Renal cortex interstitium (tissue), 11 donors: ENCODE data around the gene ISCA1. TPM values are rescaled to one million over a fixed set of nuclear protein-coding genes. Genes with fewer than 3 reads are reported as not detected.
A peak's percentile ranks its signal among the peaks of the same experiment; 100 is the strongest.
"Not testable (repeated sequence)": the region's sequence is repeated elsewhere in the genome, so short reads cannot be mapped to it uniquely, and the experiment has no call there.

Experiments
- DNase-seq, 11 donors: peaks; one replicate each; pipeline ENCODE4 v3.0.0-alpha.2; 2013; ENCODE audit warnings: low read depth in 9 of 11, low spot score in 4 of 11; ENCODE audit errors: extremely low read depth in 1 of 11
- polyA plus RNA-seq, 3 donors: library from polyadenylated mRNA; unstranded; fragments of 120-200 nt; gene quantifications; one replicate each; pipeline ENCODE4 v1.2.1, GENCODE V29; 2013; ENCODE audit not compliant: insufficient read length in 3 of 3

Gene ISCA1
- polyA plus RNA-seq, 3 donors: 51.0 to 61.6 (median 56.3) TPM

GRCh38 chr9:86301686-86302085, 19.3 kb upstream of the ISCA1 start:
- no peak for DNase-seq

GRCh38 chr9:86300701-86301100, 18.4 kb upstream of the ISCA1 start:
- DNase-seq: no peak

GRCh38 chr9:86298873-86299272, 16.5 kb upstream of the ISCA1 start:
- no peak for DNase-seq

DNA sequence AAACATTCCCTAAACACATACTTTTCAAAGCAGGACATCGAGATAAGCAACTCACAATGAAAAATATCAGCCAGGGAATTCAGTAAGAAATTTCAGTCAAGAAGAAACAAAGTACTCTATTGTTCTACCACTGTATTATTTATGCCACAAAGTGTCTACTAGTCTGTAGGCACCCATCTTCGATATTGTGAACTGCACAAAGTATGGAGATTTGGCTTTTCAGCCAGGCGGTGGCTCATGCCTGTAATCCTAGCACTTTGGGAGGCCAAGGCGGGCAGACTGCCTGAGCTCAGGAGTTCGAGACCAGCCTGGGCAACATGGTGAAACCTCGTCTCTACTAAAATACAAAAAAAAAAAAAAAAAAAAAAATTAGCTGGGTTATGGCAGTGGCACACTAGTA, 8.0 kb upstream of the ISCA1 start:
- DNase-seq: not testable (repeated sequence)

DNA sequence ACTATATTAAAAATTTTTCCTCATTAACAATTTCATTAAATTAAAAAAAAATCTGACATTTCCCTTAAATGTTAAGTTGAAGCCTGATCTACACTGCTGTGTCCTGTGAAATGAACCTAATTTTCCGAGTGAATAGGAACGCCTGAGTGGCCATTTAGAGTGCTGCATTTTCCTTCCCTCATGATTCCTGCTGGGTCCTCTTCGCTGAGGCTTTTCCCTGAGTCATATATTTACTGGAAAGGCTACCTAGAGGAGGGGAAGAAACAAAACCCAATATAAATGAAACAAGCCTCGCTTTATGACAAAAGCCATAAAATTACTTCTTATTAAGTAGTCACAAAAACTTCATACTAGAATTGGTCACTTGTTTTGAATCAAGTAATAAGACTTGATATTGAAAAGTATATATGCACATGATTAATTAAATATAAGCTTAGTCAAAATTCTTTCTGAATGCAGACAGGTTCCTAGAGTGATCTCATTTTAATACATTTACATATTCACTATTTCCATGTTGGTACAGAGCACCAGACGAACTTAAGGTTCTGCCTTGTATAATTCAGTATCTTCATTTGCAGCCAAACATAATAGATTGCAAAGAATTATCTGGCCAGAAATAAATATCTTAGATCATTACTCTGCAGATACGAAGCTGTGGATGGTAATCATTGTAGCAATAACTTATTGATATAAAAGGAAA, 6.3 kb upstream of the ISCA1 start:
- no peak for DNase-seq

DNA sequence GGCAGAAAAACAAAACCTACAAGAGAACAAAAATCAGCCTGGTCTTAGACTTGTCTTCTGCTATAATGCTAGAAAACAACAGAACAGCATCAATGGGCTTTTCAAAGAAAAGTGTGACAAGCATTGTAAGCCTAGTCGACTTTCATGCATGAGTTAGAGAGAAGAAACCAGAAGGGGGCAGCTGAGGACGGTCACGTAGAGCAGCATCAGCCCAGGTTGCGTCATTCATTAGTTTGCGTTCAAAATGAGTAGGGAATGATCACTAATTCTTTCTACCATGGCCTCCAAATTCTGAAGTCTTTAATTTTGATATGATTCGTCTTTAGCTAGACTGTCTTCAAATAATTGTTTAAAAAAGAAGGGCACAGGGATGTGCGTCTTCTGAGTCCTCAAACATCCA, 4.7 kb upstream of the ISCA1 start:
- DNase-seq: peak in 2 of 11 donors; percentile 13 to 22

- DNase-seq: no peak
These were observed 3.9 kb upstream of the ISCA1 start for GRCh38 chr9:86286278-86286677.

DNA sequence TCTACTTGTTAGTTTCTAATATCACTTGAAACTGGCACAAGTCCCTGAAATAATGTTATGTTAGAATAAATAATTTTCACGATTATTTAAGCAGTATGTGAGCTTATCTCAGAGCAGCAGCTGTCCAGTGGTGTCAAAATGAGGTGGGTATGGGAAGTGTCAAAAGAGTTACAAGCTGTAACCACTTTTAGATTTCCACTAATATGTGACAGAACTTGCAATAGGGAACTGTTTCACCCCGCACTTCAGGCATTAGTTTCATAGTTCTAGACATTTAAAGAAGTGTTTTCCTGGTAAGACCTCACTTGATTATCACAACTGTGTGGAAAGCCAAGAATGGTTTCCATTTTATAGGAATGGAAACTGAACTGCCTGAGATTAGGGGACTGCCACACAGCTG, 2.9 kb upstream of the ISCA1 start:
- DNase-seq: no peak

DNA sequence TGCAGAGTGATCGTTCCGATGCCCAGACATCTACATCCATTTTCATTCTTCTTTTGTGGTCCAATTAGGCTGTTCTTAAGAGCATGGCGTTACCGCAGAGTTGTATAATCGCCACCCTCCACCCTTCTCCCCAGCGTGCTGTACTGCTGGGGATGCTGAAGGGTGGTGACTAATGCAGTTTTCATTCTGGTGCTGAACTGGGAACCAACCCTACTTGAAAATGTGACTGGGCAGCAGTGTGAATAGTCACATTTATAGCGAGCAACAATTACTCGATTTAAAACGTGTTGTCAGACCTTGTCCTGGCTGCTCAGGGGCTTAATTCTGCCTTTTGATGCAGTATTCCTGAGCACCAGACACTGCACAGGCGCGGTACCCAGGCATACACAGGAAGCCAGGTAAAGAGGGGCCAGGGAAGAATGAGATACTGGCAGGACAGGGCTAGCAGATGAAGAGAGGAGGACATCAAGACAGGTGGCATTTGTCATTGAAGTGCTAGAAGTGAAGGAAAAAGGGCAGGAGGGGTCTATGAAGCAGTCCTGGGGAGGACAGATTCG, 719 bp upstream of the ISCA1 start:
- DNase-seq: no peak

DNA sequence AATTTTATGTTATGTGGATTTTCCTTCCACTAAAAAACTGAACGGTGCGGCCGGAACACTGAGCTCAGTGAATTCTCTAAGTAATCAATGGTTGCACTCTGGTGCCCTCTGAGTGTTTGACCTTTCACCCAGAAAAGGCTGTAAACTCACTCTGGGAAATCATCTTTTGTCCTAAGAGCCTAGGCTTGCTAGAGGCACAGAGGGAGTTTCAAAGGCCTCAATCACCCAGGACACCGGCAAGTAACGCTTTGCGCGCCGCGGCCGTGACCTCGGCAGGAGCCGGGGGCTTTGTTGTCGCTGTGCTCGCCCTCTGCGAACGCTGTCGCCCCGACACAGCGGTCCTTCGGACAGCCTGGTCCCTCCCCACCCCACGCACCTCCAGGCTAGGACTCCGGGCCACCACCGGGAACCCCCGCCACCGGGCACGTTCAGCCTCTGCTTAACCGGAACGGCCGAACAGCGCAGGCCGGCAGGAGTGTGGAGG, 703 bp downstream of the ISCA1 start:
- DNase-seq: peak in 4 of 11 donors; percentile 9 to 35 (median 13)

- no peak for DNase-seq
These were observed 1.8 kb downstream of the ISCA1 start for GRCh38 chr9:86280580-86280979.

DNA sequence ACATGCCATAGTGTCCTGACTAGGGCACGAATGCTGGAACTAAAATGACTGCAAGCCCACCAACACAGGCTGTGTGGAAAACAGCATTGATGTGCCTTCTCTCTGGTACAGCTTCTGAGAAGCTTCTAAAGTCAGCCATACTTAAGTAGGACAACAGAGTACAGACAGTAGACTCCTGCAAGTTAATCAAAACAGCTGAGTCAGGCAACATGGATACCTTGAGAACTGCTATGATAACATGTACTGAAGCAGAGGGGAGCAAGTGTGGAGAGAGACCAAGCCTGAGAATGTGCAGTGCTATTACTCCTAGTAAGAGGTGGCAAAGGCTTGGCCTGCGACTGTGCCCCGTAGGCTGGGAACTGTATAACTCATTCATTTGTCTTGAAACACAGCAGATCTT, 2.5 kb downstream of the ISCA1 start:
- no peak for DNase-seq

GRCh38 chr9:86277072-86277471, 5.3 kb downstream of the ISCA1 start:
- DNase-seq: no peak

DNA sequence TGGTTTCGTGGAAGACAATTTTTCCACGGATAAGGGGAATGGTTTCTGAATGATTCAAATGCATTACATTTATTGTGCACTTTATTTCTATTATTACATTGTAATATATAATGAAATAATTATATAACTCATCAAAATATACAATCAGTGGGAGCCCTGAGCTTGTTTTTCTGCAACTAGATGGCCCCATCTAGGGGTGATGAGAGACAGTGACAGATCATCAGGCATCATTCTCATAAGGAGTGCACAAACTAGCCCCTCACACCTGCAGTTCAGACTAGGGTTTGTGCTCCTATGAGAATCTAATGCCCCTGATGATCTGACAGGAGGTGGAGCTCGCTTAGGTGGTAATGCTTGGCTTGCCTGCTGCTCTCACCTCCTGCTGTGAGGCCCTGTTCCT, 6.4 kb downstream of the ISCA1 start:
- no peak for DNase-seq

GRCh38 chr9:86274821-86275643, 7.3 kb downstream of the ISCA1 start:
- no peak for DNase-seq

- DNase-seq: no peak
These were observed 10.1 kb downstream of the ISCA1 start for GRCh38 chr9:86272221-86272620.

GRCh38 chr9:86263876-86264275, 18.5 kb downstream of the ISCA1 start:
- DNase-seq: no peak

DNA sequence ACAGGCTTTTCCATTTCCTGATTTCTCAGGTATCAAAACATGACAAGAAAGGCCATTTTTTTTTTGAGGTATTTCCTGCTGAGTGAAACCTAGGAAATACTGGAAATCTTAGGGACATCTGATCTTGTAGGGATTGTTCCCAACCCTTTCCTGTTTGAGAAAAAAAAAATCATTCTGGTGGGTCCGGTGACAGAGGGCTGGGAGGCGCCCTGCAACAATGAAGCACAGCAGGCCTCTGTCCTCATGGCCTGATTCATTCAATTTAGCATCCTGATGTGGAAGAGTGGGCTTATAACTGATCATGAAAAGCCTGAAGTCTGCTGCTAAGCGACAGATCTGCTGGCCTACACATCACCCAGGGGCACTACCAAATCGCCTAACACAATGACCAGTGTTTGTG, 19.8 kb downstream of the ISCA1 start:
- no peak for DNase-seq

DNA sequence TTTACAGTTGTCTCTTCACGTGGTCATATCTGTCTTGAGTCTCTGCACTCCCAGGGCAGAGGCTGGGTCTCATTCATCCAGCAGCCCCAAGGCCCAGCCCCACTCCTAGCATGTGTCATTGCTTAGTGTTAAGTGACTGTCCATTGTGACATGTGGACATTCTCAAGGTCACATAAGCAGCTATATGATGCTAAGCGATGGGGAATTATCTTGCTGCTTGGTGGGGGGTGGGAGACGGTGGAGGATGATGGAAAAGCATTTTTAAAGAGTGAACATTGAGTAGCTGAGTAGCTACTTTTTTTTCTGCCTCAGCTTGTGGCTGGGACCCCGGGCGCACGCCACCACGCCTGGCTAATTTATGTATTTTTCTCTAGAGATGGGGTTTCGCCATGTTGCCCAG, 22.8 kb downstream of the ISCA1 start, which contains the start of gene C9orf153:
TSS of gene C9orf153 (minus strand) at position 101 of the 400 bp plus-strand sequence. CDS start 30,054 bp downstream, outside the sequence.
- DNase-seq: no peak

DNA sequence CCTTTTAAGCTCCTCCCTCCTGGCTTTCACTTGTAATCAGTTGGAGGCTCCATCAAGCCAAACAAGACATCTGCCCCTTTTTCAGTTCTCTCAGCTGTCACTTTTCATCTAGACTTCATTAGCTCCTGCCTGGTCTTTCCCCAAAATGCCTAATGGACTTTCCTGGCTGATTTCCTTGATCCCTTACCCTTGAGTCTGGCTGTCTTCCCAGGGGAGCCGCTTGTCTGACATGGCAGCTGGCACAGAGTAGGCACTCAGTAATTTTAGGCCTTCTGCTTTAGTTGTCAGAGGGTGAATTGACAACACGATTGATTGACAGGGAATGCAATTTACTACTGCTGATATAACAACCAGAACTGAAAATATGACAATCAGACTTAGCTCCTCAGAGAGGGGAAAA, 24.9 kb downstream of the ISCA1 start:
- no peak for DNase-seq
